ENCODE measurements around the gene AKAP13.

DNA sequence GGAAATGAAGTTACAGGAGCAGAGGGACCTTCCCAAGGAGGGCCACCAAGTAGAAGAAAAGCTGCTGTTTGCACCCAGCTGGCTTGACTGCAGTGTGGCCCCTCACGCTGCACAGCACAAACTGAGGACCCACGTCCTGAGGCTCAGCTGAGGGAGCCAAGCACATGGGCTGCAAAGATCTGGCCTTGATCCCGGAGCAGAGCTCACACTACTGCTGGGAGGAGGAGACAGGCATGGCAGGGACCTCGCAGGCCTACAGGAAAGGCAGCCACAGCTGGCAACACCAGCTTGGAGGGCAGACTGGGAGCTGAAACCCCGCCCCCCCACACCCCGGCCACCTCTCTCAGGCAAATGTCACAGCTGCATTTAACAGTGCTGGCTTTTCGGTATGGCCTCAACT is 374.6 kb downstream of the AKAP13 start:
- no peak for TF ChIP-seq CTCF (IDR thresholded peaks at IDR 0.05)
- TF ChIP-seq IRF3 (IDR thresholded peaks at IDR 0.05; ENCODE audit: low read depth, low read length) = no peak
- no peak for TF ChIP-seq POLR2AphosphoS5 (IDR thresholded peaks at IDR 0.05; ENCODE audit: low read depth, low read length)

Measured in SK-N-SH (cell line).